MG63 (cell line): ENCODE measurements around the gene TNIP2. TPM values are rescaled to one million over a fixed set of nuclear protein-coding genes. Genes with fewer than 3 reads are reported as not detected.

ENCODE experiments used
- total RNA-seq: library from RNA; depleted of rRNA; stranded (reverse); fragments of >200 nt; shearing (Covaris generic); gene quantifications from 2 replicates; pipeline ENCODE4 v1.2.3, GENCODE V29; 2014; ENCODE audit warnings: low replicate concordance; rRNA removed

TNIP2 gene
- total RNA-seq, 1 experiment from 2014 or later = 32.5 TPM

Other genes starting within 250 kb of the TNIP2 start
- gene FAM193A, start 219.7 kb downstream of the TNIP2 start, total RNA-seq = 7.3 and 24.4 TPM in 2 replicates
- gene SH3BP2, start 36.7 kb upstream of the TNIP2 start, total RNA-seq = 9.0 and 9.6 TPM in 2 replicates
- gene ADD1, start 87.5 kb upstream of the TNIP2 start, total RNA-seq = 62.5 and 77.3 TPM in 2 replicates
- 32.5 and 45.2 TPM in 2 replicates for gene NOP14, start 207.1 kb upstream of the TNIP2 start, total RNA-seq
- 2.6 and 3.7 TPM in 2 replicates for gene GRK4, start 207.2 kb upstream of the TNIP2 start, total RNA-seq